Measurements from ENCODE around the gene SYTL1.

The SYTL1 gene

DNA sequence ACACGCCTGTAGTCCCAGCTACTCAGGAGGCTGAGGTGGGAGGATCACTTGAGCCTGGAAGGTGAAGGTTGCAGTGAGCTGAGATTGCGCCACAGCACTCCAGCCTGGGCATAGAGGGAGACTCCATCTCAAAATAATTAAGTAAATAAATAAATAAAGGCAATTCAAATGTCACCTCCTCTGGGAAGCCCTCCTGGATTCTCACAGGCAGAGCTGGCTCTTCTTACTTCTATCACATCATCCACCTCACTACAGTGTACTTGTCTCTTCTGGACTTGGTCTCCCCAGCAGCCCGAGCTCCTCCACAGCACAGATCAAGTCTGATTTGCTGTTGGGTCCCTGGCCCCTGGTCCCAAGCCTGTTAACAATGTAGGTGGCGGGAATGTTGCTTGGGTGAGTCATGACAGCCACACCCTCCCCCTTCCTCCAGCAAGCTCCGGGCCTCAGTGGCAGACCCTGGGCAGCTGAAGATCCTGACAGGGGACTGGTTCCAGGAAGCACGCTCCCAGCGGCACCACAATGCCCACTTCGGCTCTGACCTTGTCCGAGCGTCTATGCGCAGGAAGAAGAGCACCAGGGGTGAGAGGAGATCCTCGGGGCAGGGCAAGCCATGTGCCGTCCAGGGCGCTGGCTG lies 5.3 kb downstream of the SYTL1 start:
- DNase-seq (ENCODE audit: low read depth in 2 of 2) = no peak

DNA sequence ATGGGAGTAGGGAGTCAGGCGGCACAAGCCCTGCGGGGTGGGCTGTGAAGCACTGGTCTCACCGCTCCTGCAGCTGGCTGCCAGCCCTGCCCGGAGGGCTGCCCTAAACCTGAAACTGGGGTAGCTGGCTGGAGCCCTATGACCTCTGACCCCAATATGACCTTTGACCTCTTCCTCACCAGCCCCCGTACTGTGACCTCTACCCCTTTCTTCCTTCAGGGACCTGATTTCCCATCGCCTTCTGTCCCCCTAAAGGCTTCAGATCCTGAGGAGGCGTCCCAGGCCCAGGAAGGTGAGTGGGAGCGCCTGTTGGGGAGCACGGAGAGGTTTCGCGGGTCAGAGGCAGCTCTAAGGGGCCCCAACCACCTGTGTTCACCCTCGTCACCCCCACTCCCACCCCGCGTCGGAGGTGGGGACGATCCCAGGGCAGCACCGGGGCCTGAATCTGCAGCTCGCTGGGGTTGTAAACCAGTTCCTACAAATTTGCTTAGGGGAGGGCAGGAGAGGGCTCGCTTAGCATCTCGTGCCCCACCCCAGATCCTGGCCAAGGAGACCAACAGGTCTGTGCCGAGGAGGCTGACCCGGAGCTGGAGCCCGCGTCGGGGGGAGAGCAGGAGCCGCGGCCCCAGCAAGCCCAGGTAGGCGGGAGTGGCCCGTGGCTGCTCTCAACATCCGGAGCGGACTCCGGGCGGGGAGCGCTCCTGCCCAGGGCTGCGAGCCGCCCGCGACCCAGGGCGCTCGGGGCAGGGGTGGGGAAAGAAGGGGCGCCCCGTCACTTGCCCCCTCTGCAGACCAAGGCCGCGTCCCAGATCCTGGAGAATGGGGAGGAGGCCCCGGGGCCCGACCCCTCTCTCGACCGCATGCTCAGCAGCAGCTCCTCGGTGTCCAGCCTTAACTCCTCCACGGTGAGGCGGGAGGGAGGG lies 7.3 kb downstream of the SYTL1 start:
- no peak for DNase-seq (ENCODE audit: low read depth in 2 of 2)

DNA sequence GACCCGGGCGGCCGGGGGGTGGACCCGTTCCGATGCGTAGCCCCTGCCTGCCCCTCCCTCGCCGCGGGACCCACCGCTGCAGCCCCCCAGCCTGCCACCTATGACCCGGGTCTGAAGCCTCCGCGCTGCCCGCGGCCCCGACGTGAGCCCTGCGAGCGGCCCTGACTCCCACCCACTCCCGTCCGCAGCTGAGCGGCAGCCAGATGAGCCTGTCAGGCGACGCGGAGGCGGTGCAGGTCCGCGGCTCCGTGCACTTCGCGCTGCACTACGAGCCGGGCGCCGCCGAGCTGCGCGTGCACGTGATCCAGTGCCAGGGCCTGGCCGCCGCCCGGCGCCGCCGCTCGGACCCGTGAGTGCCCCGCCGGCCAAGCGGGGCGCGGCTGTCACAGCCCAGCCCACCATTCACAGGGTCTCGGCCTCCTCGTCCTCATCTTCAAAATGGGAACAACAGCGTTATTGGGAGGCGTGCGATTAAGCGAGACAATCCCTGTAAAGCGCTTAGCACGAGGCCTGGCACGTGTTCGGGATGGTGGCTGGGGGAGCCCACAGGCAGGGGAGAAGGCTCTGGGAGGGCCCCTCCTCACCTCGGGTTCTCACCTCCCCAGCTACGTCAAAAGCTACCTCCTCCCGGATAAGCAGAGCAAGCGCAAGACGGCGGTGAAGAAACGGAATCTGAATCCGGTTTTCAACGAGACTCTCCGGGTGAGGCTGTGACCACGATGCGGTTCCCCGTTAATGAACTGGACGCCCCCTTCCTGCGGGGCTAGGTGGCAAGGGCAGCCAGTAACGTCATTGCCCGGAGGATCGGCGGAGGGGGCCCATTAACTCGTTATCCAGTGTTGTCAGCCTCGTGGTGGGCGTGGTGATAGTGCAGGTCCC lies 8.2 kb downstream of the SYTL1 start:
- DNase-seq (ENCODE audit: low read depth in 2 of 2) = no peak

DNA sequence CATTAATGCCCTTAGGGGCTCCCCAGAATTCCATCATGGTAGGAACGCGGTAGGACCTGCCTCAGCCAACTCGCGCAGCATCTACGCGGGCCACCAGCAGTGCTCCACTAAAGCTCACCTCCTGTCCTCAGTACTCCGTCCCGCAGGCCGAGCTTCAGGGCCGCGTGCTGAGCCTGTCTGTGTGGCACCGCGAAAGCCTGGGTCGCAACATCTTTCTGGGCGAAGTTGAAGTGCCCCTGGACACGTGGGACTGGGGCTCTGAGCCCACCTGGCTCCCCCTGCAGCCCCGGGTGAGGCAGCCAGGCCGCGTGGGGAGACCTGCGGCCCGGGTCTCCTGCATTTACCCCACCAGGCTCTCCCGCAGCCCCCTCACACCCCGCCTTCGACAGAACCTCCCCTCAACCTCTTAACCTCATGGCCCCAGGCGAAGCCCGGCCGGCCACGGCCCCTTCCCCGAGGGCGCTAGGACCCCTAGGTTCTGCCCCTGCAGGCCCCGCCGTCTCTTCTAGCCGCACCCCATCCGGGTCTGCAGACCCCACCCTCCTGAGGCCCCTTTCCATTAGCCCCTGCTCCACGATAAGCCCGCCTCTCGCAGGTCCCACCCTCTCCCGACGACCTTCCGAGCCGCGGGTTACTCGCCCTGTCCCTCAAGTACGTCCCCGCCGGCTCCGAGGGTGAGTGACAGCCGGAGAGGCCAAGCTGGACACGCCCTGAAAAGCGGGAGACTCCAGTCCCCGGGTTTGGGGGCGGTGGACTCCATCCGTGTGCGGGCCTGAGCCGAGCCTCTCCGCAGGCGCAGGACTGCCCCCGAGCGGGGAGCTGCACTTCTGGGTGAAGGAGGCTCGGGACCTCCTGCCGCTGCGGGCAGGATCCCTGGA lies 9.1 kb downstream of the SYTL1 start:
- no peak for DNase-seq (ENCODE audit: low read depth in 2 of 2)

DNA sequence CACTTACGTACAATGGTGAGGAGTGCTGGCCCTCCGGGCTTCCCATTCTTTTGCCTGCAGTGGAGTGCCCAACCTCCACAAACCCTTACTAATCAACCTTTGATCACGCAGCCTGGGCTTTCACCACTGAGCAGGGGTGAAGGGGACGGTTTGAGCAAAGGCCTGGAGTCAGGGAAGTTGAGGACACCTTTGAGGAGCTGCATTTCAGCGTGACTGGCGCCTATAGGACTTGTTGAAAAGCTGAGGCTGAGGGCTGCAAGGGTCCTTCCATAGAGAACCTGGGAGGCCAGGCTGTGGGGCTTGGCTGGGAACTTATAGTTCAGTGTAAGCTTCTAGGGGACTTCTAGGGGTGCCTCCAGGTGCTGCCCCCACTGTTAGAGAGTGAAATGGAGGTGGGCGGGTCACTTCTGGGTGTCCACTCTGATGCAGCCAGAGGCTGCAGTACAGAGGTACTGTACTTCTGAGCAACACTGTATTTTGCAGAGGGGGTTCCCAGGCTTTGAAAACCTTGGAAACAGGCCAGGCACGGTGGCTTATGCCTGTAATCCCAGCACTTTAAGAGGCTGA lies 9.8 kb downstream of the SYTL1 start:
- DNase-seq (ENCODE audit: low read depth in 2 of 2) = no peak

DNA sequence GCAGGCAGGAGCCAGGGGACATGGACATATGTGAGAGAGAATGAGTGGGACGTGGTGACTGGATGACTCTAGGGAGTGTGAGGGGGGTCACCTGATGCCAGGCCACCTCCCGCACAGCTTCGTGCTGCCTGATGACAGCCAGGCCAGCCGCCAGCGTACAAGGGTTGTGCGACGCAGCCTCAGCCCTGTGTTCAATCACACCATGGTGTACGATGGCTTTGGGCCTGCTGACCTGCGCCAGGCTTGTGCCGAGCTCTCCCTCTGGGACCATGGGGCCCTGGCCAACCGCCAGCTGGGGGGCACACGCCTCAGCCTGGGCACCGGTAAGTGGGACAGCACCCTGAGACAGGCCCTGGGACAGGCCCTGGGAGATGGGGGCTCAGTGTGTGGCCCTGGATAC lies 11.3 kb downstream of the SYTL1 start:
- DNase-seq (ENCODE audit: low read depth in 2 of 2) = no peak

DNA sequence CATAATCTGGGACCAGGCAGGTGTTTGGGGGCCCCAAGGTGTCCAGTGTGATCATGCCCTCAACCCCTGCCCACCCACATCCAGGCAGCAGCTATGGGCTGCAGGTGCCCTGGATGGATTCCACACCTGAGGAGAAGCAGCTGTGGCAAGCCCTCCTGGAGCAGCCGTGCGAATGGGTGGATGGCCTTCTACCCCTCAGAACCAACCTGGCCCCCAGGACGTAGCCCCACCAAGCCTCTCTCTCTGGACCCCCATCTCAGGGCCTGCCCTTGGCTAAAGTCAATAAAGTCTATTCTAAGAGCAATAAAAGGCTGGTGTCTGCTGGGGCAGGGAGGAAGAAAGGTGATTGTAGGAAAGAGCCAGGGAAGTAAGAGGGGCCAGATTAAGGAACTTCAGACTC lies 11.8 kb downstream of the SYTL1 start:
- no peak for DNase-seq (ENCODE audit: low read depth in 2 of 2)

DNA sequence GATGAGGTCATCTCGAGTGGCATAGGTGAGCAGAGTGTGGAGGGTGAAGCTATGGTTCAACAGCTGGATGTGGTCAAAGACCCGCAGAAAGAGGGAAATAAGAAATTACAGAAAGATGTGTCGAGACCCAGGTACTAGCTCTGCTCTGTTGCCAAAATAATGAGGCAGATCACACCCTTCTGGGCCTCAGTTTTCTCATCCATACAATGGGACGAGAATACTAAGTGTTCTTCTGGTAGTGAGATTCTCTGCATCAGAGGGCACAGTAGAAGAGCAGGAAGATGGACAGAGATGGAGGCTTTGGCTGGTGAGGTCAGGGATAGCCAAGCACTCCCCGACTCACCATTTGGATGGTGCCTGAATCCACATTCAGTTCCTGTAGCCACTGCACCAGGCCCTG lies 13.9 kb downstream of the SYTL1 start:
- DNase-seq (ENCODE audit: low read depth in 2 of 2) = no peak

DNA sequence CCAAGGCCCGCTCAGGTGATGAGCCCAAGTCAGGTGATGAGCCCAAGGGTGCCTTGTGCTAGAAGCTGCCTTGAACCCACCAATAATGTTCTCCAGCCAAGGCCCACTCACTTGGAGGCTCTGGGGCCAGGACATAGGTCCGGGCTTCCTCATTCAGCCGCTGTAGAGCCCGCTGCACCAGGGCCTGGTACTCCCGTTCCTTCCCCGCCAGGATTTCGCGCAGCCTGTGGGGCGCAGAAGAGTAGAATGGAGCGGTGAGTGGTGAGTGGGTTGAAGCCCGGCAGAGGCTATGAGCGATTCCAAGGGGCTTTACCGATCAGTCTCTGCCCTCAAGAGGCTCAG lies 14.4 kb downstream of the SYTL1 start:
- DNase-seq (ENCODE audit: low read depth in 2 of 2) = no peak

DNA sequence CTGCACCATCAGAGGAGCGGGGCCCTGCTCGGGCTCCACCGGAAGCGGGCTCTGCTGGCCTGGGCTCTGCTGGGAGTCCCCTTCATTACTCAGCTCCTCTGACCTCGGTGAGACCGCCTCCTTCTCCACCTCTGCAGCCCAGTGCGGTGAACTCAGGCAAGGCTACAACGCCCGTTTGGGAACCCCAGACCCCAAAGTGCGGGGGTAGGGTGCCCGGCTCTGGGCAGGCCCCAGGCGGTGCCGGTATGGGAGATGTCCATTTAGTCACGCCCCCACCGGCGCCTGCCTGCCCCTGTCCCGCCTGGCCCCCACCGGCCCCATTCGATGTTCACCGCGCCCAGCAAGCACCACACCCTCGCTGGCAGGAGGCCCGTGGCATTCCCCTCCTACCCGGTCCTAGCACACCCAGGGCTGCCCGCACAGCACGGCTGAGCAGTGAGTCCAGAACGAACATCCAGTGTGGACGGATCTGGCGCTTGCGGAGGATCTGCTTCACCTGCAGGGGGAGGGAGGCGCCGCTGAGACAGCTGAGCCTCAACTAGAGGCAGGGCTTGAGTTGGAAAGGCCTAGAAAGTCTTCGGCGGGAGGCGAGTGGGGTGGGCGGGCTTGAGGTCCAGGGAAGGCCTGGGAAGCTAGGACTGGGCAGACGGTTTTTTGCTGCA lies 14.9 kb downstream of the SYTL1 start:
- no peak for DNase-seq (ENCODE audit: low read depth in 2 of 2)

DNA sequence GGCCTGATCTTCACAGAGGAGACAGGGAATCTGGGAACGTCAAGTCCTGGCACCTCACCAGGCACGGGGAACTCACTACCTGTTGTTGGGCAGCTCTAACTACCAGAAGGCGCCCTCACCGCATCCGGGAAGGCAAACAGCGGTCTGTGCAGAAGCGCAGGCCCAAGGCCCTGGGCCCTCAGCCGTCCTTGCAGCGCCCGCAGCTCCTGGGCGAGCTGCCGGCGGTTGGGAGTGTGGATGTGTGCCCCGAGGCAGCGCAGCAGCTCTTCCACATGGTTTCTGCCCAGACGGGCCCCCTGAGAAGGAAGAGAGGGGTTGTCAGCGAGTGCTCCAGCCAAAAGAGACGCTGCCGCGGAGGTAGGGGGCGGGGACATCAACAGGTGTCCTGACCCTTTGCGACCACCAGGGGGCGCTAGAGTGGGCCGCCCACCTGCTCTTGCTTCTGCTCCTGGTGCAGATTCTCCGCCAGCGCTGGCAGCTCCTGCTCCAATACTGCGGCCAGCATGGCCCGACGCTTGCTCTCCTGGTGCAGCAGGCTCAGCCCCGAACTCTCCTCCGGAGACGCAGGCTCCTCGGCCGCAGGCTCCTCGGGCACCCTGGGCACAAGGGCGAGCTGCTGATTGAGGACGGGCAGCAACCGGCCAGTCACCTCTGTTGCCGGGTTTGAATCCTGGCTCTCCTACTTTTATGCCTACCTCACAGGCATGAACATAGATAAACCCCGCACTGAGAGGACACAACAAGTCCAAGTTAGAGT lies 15.6 kb downstream of the SYTL1 start:
- DNase-seq (ENCODE audit: low read depth in 2 of 2) = peak; percentile 68 to 71

DNA sequence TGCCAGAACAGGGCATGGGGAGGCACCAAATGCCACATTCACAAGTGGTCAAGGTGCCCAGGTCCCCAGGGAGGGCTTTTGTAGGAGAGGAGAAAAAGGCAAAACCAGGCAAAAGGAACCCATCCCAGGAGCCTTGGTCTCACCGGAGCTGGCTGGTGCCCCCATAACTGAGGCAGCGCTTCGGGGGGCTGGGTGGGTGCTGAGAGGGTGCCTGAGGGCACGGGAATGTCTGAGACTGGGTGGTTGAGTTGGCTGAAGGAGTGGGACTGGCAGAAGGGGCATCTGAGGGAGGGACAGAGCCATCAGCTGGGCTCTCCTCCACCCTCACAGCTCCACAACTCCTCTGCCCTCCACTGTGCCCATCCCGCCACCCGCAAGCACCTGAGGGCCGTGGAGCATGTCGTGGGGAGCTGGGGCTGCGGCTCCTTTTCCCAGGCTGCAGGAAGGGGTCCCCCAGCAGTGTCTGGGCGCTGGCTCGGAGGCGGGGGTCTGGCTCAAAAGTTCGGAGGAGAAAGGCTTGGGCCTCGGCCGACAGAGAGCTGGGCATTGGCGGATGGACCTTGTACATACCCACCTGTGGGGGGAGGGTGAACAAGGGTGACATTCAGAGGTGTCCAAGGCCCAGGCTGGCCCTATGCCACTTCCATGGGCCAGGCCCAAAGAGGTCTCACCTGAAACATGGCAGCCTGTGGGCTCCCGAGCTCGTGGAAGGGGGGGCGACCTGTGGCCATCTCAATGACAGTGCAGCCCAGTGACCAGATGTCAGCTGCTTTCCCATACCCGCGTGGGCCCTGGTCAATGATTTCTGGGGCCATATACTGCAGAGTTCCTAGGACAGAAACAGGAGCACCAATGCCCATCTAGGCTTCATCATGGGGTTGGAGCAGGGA lies 16.5 kb downstream of the SYTL1 start:
- DNase-seq (ENCODE audit: low read depth in 2 of 2) = no peak

DNA sequence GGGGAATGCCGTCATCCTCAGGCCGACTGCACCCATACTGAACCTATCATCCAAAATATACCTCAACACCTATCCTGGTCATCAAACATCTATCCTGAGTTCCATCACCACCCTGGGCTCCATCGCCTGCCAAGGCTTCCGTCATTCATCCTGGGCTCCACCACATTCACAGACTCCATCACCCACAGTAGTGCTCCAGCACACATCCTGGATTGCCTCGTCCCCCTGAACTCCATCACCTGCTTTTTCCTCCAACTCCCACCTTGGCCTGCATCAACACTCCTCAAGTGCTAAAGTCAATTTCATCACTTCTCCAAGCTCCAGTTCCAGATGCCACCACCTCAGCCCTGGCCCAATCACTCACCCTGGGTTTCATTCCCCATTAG lies 17.1 kb downstream of the SYTL1 start:
- DNase-seq (ENCODE audit: low read depth in 2 of 2) = no peak

DNA sequence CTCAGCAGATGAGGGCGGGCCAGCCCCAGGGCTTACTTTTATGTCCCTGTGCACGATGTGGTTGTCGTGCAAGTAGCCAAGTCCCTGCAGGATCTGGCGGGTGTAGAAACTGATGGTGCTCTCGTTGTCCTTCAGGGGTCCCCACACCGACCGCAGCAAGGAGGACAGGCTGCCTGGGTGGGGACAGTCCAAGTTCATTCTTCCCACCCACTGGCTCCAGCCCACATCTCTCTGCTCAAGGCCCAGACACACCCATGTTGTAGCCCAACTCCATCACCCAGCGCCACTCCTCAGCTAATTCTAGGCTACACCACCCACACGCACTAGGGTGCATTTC lies 18.0 kb downstream of the SYTL1 start:
- DNase-seq (ENCODE audit: low read depth in 2 of 2) = no peak

DNA sequence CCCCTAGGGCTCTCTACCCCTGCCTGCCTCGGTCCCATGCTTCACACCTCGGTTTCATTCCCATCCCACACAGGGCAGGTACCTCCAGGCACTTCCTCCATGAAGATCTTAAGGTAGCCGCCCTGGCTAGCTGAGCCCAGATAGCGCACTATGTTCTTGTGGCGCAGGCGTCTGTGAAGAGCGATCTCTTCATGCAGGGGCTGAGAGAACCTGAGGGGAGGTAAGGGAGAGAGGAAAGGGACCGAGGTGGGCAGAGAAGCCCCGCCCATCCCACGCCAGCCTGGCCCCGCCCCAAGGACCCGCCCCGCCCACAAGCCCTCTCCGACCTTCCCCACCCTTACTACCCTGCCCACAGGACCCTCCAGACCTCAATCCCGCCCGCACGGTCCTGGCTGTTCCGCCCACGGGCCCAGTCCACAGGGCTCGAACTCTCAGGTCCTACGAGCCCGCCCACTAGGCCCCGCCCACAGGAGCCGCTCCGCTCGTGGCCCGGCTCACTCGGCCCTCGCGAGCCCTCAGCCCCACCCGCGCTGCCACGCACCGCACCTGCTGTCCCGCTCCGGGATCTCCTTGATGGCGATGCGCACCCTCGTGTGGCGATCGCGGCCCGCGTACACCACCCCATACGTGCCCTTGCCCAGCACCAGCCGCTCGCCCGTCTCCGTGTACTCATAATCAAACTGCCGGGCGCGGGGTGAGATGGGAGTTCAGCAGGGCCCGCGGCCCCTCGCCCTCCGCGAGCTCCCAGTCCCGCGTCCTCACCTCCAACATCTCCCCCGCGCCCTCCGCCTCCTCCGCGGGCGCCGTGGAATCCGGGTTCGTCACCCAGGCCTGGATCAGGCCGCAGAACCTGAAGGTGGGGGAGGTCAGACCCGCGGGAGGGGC lies 18.6 kb downstream of the SYTL1 start:
- peak in 1 of 2 donors; percentile 14 for DNase-seq (ENCODE audit: low read depth in 2 of 2)

DNA sequence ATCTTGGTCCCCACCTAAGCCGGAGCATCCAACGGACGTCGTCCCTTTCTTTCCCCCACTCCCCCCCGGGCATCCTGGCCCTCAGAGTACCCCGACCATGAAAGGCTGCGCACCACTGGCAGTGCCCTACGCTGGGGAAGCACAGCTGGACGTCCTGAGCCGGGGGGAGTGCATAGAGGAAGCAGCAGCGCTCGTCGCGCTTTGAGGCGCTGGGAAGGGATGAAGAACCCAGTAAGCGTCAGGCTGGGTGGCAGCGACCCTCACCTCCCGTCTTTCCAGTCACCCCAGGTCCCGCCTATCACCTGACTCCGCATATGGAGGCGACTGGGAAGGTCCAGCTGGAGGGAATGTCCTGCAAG lies 19.2 kb downstream of the SYTL1 start:
- DNase-seq (ENCODE audit: low read depth in 2 of 2) = no peak

DNA sequence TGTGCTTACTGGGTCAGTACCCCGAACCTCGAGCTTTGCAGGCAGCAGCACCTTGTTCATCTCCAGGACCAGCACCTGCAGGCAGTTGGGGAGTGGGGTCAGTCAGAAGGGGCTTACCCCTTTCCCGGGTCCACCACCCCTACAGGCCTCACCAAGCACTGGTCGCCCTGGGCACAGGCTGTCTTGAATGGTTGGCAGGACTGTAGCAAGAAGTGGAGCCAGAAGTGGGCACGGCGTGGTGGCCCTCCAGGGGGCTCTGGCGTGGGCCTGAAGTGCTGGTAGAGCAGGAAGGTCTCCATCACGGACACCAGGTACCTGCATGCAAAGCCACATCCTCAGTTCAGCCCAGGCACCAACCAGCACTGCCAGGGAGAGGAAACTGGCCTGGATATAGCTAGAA lies 19.7 kb downstream of the SYTL1 start:
- DNase-seq (ENCODE audit: low read depth in 2 of 2) = no peak
